Endothelial cell of umbilical vein (primary cell): ENCODE results near the gene SLC35F3. TPM values are rescaled to one million over a fixed set of nuclear protein-coding genes. Genes with fewer than 3 reads are reported as not detected.

ENCODE experiments used
- BruUV-seq: library from RNA; stranded (reverse); fragments of 400-500 nt; replicated peaks from 2 replicates; lab custom pipeline; 2021; lab: Mats Ljungman, UMichigan
- CTCF ChIA-PET: fragments of 300-600, 350-600 bp; sonication (Branson Sonifier 250); formaldehyde crosslinking; loops from one replicate; lab custom pipeline; 2021; ENCODE audit warnings: antibody characterized with exemption, inconsistent platforms; lab: Charles Lee
- POLR2A ChIA-PET: fragments of 300-600, 350-600 bp; sonication (Branson Sonifier 250); formaldehyde crosslinking; loops from one replicate; lab custom pipeline; 2021; ENCODE audit warnings: antibody characterized with exemption, inconsistent platforms; lab: Charles Lee
- DNase-seq: peaks from one replicate; pipeline ENCODE4 v3.0.0-alpha.2; 2011; ENCODE audit warnings: low read depth, low spot score
- FAIRE-seq: peaks from 2 replicates; lab custom pipeline; 2011; peaks lifted over from hg19 to GRCh38; lab: Jason Lieb, UNC
- H2AFZ ChIP-seq: 2 replicates; pipeline ENCODE4 v1.6.0; 2012; ENCODE audit warnings: low read depth, low read length, control low read depth, inconsistent platforms
- H3K27ac ChIP-seq: 2 replicates; pipeline ENCODE4 v1.5.1; 2011; ENCODE audit warnings: low read depth, mild to moderate bottlenecking, control low read depth, low read length, moderate library complexity; ENCODE audit not compliant: insufficient read depth
- H3K27me3 ChIP-seq, 2 experiments: 2 replicates each; pipeline versions ENCODE4 v1.6.0 to v1.6.1; 2011; ENCODE audit warnings: low read length in 2 of 2, mixed read lengths in 1 of 2; ENCODE audit not compliant: control insufficient read depth in 2 of 2, insufficient read depth in 2 of 2
- H3K36me3 ChIP-seq, 2 experiments: 2 replicates in 1 of 2; 3 replicates in 1 of 2; pipeline ENCODE4 v1.5.1; 2011; ENCODE audit warnings: low read length in 2 of 2, mild to moderate bottlenecking in 1 of 2, moderate library complexity in 1 of 2; ENCODE audit not compliant: control insufficient read depth in 2 of 2, insufficient read depth in 2 of 2; ENCODE audit errors: extremely low read depth in 1 of 2
- H3K4me1 ChIP-seq: 3 replicates; pipeline ENCODE4 v1.5.1; 2011; ENCODE audit warnings: mild to moderate bottlenecking, low read length; ENCODE audit not compliant: control insufficient read depth, insufficient read depth; ENCODE audit errors: extremely low read depth
- H3K4me2 ChIP-seq: 2 replicates; pipeline ENCODE4 v1.6.1; 2011; ENCODE audit warnings: low read length, control low read depth, mixed read lengths; ENCODE audit not compliant: insufficient read depth
- H3K4me3 ChIP-seq, 3 experiments: fragments of 200-600 bp in 1 of 3; sonication (generic), shearing (Covaris generic) in 1 of 3; replicated peaks in 1 of 3; 2 replicates each; pipeline ENCODE4 v1.5.1; 2011 to 2016; ENCODE audit warnings: control low read depth in 3 of 3, low read length in 3 of 3, mild to moderate bottlenecking in 2 of 3, inconsistent platforms in 1 of 3, low read depth in 1 of 3, moderate library complexity in 1 of 3; ENCODE audit not compliant: insufficient read depth in 1 of 3
- H3K79me2 ChIP-seq: 2 replicates; pipeline ENCODE4 v1.6.0; 2012; ENCODE audit warnings: low read length, inconsistent platforms; ENCODE audit not compliant: control insufficient read depth, insufficient read depth
- H3K9ac ChIP-seq: replicated peaks from 2 replicates; pipeline ENCODE3; 2011; ENCODE audit warnings: low read length, control low read depth; ENCODE audit not compliant: insufficient read depth; ENCODE audit errors: extremely low read depth
- H3K9me1 ChIP-seq: replicated peaks from 3 replicates; pipeline ENCODE4 v1.6.0; 2011; ENCODE audit warnings: mild to moderate bottlenecking, low read length; ENCODE audit not compliant: control insufficient read depth, insufficient read depth; ENCODE audit errors: extremely low read depth
- H3K9me3 ChIP-seq: replicated peaks from 2 replicates; pipeline ENCODE4 v1.5.1; 2012; ENCODE audit warnings: low read length, inconsistent platforms; ENCODE audit not compliant: control insufficient read depth, insufficient read depth
- H4K20me1 ChIP-seq: replicated peaks from 2 replicates; pipeline ENCODE3; 2011; ENCODE audit warnings: mild to moderate bottlenecking, low read length; ENCODE audit not compliant: control insufficient read depth, insufficient read depth; ENCODE audit errors: extremely low read depth
- EZH2 ChIP-seq: IDR thresholded peaks from 2 replicates; pipeline ENCODE4 v1.6.1; 2012; ENCODE audit warnings: borderline replicate concordance, low read depth, mild to moderate bottlenecking, moderate library complexity, low read length, inconsistent platforms; ENCODE audit not compliant: severe bottlenecking
- FOS ChIP-seq: IDR thresholded peaks from 2 replicates; pipeline ENCODE4 v1.6.1; 2011; ENCODE audit warnings: mild to moderate bottlenecking, low read length, moderate library complexity, borderline replicate concordance; ENCODE audit not compliant: insufficient read depth
- GATA2 ChIP-seq: IDR thresholded peaks from 2 replicates; pipeline ENCODE4 v1.7.0; 2011; ENCODE audit warnings: low read depth, mild to moderate bottlenecking, moderate library complexity, mixed read lengths, low read length; ENCODE audit not compliant: insufficient read length, insufficient read depth
- JUN ChIP-seq: IDR thresholded peaks from 2 replicates; pipeline ENCODE4 v1.6.1; 2011; ENCODE audit warnings: borderline replicate concordance, low read depth; ENCODE audit not compliant: insufficient read length, insufficient read depth
- MYC ChIP-seq: IDR thresholded peaks from one replicate; pipeline ENCODE4 v1.6.1; 2011; ENCODE audit warnings: mild to moderate bottlenecking, low read depth, low read length
- POLR2A ChIP-seq: IDR thresholded peaks from 2 replicates; pipeline ENCODE4 v1.6.1; 2012; ENCODE audit warnings: low read depth, mild to moderate bottlenecking, control low read depth, low read length
- POLR2AphosphoS5 ChIP-seq: IDR thresholded peaks from 2 replicates; pipeline ENCODE4 v1.6.1; 2012; ENCODE audit warnings: low read depth, mild to moderate bottlenecking, control low read depth, low read length, moderate library complexity; ENCODE audit not compliant: insufficient read depth
- dilution Hi-C: fragments of 300-500 bp; cut with MboI; formaldehyde crosslinking; loops from one replicate; pipeline ENCODE4 v1.15.0; 2019; ENCODE audit warnings: low sequenced_read_pairs; ENCODE audit not compliant: extremely low pct_ligation_motif_present
- intact Hi-C: fragments of 100-400 bp; cut with micrococcal nuclease; formaldehyde crosslinking; loops from one replicate; pipeline ENCODE4 v1.10.0; 2022
- polyA plus RNA-seq, 4 experiments: library from polyadenylated mRNA; depleted of rRNA in 3 of 4; stranded (reverse) in 3 of 4; unstranded in 1 of 4; fragments of >200 nt; gene quantifications; 2 replicates each; pipeline versions ENCODE4 v1.2.1 to v1.2.3, GENCODE V29; 2011 to 2012; ENCODE audit warnings: missing spikeins in 1 of 4
- total RNA-seq: library from RNA; stranded (reverse); gene quantifications from 2 replicates; pipeline ENCODE4 v1.2.3, GENCODE V29; 2021
- TF ChIP-seq, protein P1 (sequence below): IDR thresholded peaks from 2 replicates; pipeline ENCODE4 v1.6.1; 2011; ENCODE audit not compliant: insufficient read depth, insufficient read length
- TF ChIP-seq, protein P2 (sequence below), 2 donors: IDR thresholded peaks; 1 replicate in 1 of 2; 2 replicates in 1 of 2; pipeline ENCODE4 v1.5.1; 2011; ENCODE audit warnings: low read length in 2 of 2, mild to moderate bottlenecking in 2 of 2, moderate library complexity in 2 of 2, control low read depth in 1 of 2, inconsistent platforms in 1 of 2, low read depth in 1 of 2; ENCODE audit not compliant: insufficient read depth in 1 of 2; ENCODE audit errors: extremely low read depth in 1 of 2

The SLC35F3 gene
- total and polyA plus RNA-seq, 2 donors (not counting 3 experiments of a cell fraction or from before 2014, with no cell fraction given) = not detected

DNA sequence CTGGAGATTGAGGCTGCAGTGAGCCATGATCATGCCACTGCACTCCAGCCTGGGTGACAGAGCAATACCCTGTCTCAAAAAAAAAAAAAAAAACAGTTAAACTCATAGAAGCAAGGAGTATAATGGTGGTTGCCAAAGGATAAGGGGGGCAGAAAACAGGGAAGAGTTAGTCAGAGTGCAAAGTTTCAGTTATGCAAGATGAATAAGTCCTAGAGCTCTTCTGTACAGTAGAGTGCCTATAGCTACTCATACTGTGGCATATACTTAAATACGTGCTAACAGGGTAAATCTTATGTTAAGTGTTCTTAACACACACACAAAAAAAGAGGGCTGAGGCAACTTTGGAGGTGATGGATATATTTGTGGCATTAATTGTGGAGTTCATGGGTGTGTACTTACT is 393.2 kb downstream of the SLC35F3 start:
- dilution Hi-C loops (no loop called here), intact Hi-C loops (no loop called here)
- no peak for DNase-seq
- Histone ChIP-seq H3K4me1 (no peaks in the 10 kb centered on the region), H4K20me1 (no peaks in the 10 kb centered on the region), H3K9me1 (no peaks in the 10 kb centered on the region), H2AFZ (no peak overlapping the region), H3K9me3 (no peaks in the 10 kb centered on the region), H3K9ac (no peak overlapping the region), H3K4me3 (no peak overlapping the region), H3K27ac (no peak overlapping the region), H3K27me3 (no peaks in the 10 kb centered on the region), H3K4me2 (no peak overlapping the region), H3K79me2 (no peaks in the 10 kb centered on the region), H3K36me3 (no peaks in the 10 kb centered on the region)
- POLR2A ChIA-PET = no interaction called here
- no peak for FAIRE-seq
- BruUV-seq = no TSS peak
- TF ChIP-seq GATA2 (no peak), MYC (no peak), JUN (no peak), FOS (no peak), POLR2AphosphoS5 (no peak), POLR2A (no peak), EZH2 (no peak)
- TF ChIP-seq, protein P1, sequence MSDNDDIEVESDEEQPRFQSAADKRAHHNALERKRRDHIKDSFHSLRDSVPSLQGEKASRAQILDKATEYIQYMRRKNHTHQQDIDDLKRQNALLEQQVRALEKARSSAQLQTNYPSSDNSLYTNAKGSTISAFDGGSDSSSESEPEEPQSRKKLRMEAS = no peak
- TF ChIP-seq, protein P2, sequence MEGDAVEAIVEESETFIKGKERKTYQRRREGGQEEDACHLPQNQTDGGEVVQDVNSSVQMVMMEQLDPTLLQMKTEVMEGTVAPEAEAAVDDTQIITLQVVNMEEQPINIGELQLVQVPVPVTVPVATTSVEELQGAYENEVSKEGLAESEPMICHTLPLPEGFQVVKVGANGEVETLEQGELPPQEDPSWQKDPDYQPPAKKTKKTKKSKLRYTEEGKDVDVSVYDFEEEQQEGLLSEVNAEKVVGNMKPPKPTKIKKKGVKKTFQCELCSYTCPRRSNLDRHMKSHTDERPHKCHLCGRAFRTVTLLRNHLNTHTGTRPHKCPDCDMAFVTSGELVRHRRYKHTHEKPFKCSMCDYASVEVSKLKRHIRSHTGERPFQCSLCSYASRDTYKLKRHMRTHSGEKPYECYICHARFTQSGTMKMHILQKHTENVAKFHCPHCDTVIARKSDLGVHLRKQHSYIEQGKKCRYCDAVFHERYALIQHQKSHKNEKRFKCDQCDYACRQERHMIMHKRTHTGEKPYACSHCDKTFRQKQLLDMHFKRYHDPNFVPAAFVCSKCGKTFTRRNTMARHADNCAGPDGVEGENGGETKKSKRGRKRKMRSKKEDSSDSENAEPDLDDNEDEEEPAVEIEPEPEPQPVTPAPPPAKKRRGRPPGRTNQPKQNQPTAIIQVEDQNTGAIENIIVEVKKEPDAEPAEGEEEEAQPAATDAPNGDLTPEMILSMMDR (IDR thresholded peaks at IDR 0.05; ENCODE audit: extremely low read depth in 1 of 2, insufficient read depth in 1 of 2, low read depth in 1 of 2, low read length in 2 of 2) = no peak
- CTCF ChIA-PET = no interaction called here
